Measurements from ENCODE around the gene ARMC10. TPM values are rescaled to one million over a fixed set of nuclear protein-coding genes. Genes with fewer than 3 reads are reported as not detected.

Gene ARMC10
- total and polyA plus RNA-seq, 9 of the 15 experiments (the other 6 are each of a cell fraction or from before 2014, with no cell fraction given): 17.0 to 113 (median 72.6) TPM

DNA sequence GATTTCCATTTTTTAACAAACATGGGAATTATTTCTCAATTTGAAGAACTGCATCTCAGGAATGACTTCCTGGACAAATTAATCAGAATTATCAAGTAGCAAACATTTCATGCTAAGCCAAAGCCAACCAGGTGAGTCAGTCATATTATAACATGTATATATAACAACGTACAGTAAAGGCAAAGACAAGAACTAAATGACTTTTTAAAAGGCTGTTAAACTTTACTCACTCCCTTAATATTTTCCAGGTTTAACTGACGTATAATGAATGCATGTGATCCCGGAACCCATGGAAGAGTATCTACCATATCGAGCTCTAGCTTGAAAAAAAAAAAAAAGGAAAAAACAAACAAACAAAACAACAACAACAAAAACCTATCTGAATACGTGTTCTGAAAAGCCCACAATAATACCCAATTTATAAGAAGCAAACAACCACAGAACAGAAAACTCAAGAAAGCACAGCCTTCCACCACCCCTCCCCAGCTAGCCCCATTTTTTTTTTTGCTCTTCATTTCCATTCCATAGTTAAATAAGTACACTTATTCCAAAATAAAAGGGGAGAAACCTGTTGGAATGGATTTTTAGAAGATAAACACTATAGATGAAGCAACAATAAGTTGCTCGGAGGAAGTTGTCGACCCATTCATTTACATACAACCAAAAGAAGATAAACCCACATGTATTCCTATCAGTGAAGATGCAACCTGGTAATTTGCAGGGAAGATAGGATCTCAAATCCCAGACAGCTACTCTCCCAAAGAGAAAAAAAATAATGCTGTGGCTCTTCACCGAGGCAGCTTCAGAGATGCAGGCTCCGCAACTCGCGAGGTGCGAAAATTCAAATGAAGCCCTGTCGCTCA is 73.4 kb downstream of the ARMC10 start (continued):
- TF ChIP-seq, protein P1, sequence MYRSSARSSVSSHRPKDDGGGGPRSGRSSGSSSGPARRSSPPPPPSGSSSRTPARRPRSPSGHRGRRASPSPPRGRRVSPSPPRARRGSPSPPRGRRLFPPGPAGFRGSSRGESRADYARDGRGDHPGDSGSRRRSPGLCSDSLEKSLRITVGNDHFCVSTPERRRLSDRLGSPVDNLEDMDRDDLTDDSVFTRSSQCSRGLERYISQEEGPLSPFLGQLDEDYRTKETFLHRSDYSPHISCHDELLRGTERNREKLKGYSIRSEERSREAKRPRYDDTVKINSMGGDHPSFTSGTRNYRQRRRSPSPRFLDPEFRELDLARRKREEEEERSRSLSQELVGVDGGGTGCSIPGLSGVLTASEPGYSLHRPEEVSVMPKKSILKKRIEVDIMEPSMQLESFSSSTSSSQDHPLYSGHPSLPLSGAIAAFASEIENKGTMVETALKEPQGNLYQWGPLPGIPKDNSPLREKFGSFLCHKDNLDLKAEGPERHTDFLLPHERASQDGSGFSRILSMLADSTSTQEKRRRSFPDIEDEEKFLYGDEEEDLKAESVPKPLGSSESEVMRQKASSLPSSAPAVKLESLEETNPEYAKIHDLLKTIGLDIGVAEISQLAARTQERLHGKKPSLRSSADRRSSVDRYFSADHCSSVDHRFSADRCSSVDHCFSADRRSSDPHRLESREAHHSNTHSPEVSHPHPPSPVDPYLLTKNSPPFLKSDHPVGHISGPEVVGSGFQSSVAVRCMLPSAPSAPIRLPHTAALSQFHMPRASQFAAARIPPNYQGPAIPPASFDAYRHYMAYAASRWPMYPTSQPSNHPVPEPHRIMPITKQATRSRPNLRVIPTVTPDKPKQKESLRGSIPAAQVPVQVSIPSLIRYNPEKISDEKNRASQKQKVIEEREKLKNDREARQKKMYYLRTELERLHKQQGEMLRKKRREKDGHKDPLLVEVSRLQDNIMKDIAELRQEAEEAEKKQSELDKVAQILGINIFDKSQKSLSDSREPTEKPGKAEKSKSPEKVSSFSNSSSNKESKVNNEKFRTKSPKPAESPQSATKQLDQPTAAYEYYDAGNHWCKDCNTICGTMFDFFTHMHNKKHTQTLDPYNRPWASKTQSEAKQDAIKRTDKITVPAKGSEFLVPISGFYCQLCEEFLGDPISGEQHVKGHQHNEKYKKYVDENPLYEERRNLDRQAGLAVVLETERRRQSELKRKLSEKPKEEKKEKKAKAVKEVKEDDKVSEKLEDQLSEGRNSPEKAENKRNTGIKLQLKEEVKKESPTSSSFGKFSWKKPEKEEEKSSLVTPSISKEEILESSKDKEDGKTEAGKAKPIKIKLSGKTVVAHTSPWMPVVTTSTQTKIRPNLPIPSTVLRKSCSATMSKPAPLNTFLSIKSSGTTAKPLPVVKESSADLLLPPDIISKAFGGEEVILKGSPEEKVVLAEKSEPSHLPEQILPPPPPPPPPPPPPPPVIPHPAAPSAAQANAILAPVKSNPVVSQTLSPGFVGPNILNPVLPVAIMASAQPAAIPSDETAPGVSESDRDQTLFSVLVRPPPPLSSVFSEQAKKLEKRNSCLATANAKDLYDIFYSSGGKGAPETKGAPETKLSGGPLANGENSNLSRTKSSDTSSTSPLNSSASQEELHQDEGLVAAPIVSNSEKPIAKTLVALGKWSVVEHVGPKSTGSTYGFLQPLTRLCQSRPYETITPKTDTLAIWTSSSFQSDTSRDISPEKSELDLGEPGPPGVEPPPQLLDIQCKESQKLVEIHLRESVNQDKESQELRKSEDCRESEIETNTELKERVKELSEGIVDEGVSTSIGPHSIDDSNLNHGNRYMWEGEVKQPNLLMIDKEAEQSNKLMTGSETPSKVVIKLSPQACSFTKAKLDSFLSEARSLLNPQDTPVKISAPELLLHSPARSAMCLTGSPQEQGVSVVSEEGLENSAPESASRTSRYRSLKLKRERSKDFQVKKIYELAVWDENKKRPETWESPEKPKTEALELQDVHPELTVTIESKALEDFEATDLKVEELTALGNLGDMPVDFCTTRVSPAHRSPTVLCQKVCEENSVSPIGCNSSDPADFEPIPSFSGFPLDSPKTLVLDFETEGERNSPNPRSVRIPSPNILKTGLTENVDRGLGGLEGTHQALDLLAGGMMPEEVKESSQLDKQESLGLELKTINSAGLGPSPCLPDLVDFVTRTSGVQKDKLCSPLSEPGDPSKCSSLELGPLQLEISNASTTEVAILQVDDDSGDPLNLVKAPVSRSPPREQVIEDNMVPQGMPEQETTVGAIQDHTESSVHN (IDR thresholded peaks at IDR 0.05; ENCODE audit: borderline replicate concordance in 1 of 2, low read depth in 1 of 2): 0 out of 4 replicates have a peak, but pooled peaks of 1 of the 2 experiments have one; percentile 30
- TF ChIP-seq HEY1 (CRISPR knock-in tag; IDR thresholded peaks at IDR 0.05; ENCODE audit: borderline replicate concordance) (0 out of 2 replicates have a peak, but pooled peaks have one; percentile 62), HDAC1 (IDR thresholded peaks at IDR 0.05) (peak in 1 of 2 experiments; percentile 51; a peak in 1 of 4 replicates), KDM4B (IDR thresholded peaks at IDR 0.05; ENCODE audit: borderline replicate concordance in 2 of 2, low read depth in 1 of 2) (no peak), ARID1B (IDR thresholded peaks at IDR 0.05) (peak; percentile 29; the same call in 1 of the 2 replicates), ELF4 (CRISPR knock-in tag; IDR thresholded peaks at IDR 0.05) (no peak), HOXB6 (CRISPR knock-in tag; IDR thresholded peaks at IDR 0.05; ENCODE audit: borderline replicate concordance) (no peak), CREB1 (IDR thresholded peaks at IDR 0.05) (no peak), CREB1 (CRISPR knock-in tag; IDR thresholded peaks at IDR 0.05) (0 out of 2 replicates have a peak, but pooled peaks have one; percentile 16), E2F3 (CRISPR knock-in tag; IDR thresholded peaks at IDR 0.05) (no peak), SMARCA4 (IDR thresholded peaks at IDR 0.05) (peak; percentile 72; the same call in 1 of the 2 replicates), GABPB2 (CRISPR knock-in tag; conservative IDR thresholded peaks at IDR 0.05) (no peak), KDM1A (IDR thresholded peaks at IDR 0.05) (peak; percentile 61 to 62; a peak in 2 of 4 replicates), ZNF12 (CRISPR knock-in tag; IDR thresholded peaks at IDR 0.05) (0 out of 2 replicates have a peak, but pooled peaks have one; percentile 11), NR3C1 (CRISPR knock-in tag; IDR thresholded peaks at IDR 0.05) (no peak)
- TF ChIP-seq, protein P2, sequence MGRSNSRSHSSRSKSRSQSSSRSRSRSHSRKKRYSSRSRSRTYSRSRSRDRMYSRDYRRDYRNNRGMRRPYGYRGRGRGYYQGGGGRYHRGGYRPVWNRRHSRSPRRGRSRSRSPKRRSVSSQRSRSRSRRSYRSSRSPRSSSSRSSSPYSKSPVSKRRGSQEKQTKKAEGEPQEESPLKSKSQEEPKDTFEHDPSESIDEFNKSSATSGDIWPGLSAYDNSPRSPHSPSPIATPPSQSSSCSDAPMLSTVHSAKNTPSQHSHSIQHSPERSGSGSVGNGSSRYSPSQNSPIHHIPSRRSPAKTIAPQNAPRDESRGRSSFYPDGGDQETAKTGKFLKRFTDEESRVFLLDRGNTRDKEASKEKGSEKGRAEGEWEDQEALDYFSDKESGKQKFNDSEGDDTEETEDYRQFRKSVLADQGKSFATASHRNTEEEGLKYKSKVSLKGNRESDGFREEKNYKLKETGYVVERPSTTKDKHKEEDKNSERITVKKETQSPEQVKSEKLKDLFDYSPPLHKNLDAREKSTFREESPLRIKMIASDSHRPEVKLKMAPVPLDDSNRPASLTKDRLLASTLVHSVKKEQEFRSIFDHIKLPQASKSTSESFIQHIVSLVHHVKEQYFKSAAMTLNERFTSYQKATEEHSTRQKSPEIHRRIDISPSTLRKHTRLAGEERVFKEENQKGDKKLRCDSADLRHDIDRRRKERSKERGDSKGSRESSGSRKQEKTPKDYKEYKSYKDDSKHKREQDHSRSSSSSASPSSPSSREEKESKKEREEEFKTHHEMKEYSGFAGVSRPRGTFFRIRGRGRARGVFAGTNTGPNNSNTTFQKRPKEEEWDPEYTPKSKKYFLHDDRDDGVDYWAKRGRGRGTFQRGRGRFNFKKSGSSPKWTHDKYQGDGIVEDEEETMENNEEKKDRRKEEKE (IDR thresholded peaks at IDR 0.05; ENCODE audit: borderline replicate concordance in 1 of 2, control insufficient read depth in 1 of 2, low read depth in 2 of 2, low read length in 1 of 2): 0 out of 4 replicates have a peak, but pooled peaks of 1 of the 2 experiments have one; percentile 22

All from K562 (cell line).